HAP-1 (cell line): ENCODE measurements around the gene TTC6.

Experiments used
- DNase-seq, 2 experiments: peaks; one replicate each; pipeline ENCODE4 v3.0.0-alpha.2; 2016 to 2020; ENCODE audit warnings: low spot score in 2 of 2
- H3K27me3 ChIP-seq: fragments of 250-450 bp; sonication (Bioruptor Pico); 2 replicates; pipeline ENCODE4 v1.5.1; 2020; ENCODE audit warnings: low read depth, mild to moderate bottlenecking, moderate library complexity
- H3K36me3 ChIP-seq: fragments of 250-450 bp; sonication (Bioruptor Pico); replicated peaks from 2 replicates; pipeline ENCODE4 v1.5.1; 2020; ENCODE audit warnings: mild to moderate bottlenecking
- H3K4me1 ChIP-seq: fragments of 250-450 bp; sonication (Bioruptor Pico); 2 replicates; pipeline ENCODE4 v1.5.1; 2020; ENCODE audit warnings: mild to moderate bottlenecking
- H3K4me3 ChIP-seq: fragments of 250-450 bp; sonication (Bioruptor Pico); 2 replicates; pipeline ENCODE4 v1.5.1; 2020; ENCODE audit warnings: mild to moderate bottlenecking, moderate library complexity
- H3K9me3 ChIP-seq: fragments of 250-450 bp; sonication (Bioruptor Pico); 2 replicates; pipeline ENCODE4 v1.5.1; 2020; ENCODE audit warnings: mild to moderate bottlenecking, moderate library complexity
- in situ Hi-C: fragments of 300-500 bp; cut with MboI; formaldehyde crosslinking; loops from 3 replicates; pipeline ENCODE4 v1.14.3; 2020; ENCODE audit warnings: low sequenced_read_pairs, inconsistent platforms, mixed read lengths

Gene TTC6

DNA sequence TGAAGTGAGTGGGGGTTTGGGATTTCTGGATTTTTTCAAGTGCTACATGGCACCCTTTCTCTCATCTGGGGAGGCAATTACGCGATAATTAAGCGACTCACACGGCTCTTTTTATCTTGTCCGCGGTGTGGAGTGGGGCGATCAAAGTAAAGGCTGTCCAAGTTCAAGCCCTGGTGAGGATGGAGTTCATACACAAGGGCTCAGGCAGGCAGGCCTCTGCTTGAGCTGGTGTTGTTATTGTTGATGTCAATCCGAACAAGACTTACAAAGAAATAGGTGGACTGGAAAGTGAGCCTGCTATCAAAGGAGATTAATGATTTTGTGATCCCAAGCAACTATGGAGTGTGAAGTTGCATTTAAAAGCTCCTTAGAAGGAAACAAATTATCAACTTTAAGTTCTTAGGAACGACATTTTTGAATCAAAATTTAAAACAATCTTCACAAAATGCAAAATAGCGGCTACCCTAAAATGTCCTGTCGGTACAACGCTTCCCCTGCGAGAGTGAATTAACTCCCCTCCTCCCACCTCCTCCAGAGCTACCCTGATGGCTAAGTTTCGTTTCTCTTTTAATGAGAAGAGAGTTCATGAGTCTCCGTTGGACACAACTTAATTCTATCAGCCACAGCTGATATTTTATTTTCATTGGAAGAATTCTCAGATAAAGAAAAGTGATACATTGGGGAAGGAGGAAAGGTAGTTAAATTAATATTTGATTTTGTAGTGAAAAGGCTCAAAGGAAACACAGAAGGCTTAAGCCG, 6.3 kb upstream of the TTC6 start:
- Histone ChIP-seq H3K27me3 (no peaks in the 10 kb centered on the region), H3K4me3 (peak overlapping the region; percentile 41)
- peak; percentile 58 to 64 for DNase-seq

DNA sequence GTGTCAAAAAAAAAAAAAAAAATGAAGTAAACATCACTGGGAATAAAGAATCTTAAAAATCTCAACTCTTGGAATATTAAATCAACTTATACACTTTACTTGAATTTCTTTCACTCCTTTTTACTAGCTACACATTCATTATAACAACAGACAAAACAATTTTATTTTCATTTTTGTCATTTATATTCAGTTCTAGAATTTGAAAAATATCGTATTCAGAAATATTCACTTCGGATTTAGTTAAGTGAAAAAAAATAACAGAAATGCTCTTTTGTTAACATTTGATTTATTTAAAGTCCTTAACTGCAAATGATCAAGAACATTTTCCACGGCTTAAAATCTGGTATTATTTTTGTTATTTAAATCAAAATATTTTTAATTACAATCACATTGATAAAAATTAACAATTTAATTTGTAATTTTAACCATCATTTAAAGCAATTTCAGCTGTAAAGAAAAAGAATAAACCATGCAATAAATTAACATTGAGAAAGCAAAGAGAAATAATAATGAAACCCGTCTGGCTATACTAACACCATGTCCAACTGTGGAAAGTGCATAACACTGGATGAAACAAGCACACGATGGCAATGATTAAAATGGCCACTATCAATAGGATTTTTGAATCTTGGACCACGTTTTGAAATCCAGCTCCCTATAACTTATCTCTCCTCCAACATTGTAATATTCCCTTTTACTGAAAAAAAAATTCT, 5.6 kb upstream of the TTC6 start:
- peak in 1 of 2 experiments; percentile 30 for DNase-seq
- in situ Hi-C loops = loop anchor here (10.0 kb wide), 1 partner anchor 335 kb away; no protein-coding TSS in a partner anchor
- no peaks in the 10 kb centered on the region for H3K9me3 ChIP-seq
- peak overlapping the region; percentile 41 for H3K4me3 ChIP-seq
- peaks cover 22% of the 10 kb centered on the region for H3K36me3 ChIP-seq
- H3K27me3 ChIP-seq = no peaks in the 10 kb centered on the region
- H3K4me1 ChIP-seq = peaks cover 39% of the 10 kb centered on the region

More for the DNA sequence above, 6.3 kb upstream of the TTC6 start:
- Histone ChIP-seq H3K36me3 (peaks cover 22% of the 10 kb centered on the region), H3K4me1 (peaks cover 46% of the 10 kb centered on the region), H3K9me3 (no peaks in the 10 kb centered on the region)
- in situ Hi-C loops = loop anchor here (10.0 kb wide), 1 partner anchor 334 kb away; no protein-coding TSS in a partner anchor

DNA sequence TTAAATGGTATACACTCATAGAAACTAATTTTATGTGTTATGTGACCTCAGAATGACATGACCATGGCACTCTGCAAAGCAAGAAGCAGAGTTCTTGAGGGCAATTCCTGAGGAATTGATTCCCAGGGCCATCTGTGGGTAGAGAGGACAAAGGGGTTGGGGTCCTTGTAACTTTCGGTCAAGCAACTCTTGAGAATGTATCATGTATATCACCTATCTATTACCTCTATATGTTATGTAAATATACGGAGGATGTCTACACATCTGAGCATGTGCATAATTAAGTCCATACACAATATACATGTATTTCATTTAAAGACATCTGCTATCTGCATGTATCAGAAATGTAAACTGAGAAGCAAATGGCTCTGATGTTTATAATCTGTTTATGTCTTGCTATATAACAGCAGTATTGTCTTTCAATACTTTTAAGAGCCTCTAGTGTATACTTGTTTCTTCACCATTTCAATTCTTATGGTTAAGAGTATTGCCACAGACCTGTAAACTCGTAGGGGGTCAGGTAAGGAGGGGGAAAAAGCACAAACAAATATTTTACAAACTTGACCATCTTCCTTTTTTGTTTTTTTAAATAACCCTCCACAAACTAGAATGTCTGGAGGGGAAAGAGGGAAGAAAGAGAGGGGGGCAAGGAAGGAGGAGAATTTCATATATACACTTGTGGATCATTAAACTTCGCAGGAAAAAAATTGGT, 4.8 kb upstream of the TTC6 start:
- Histone ChIP-seq H3K4me3 (peak overlapping the region; percentile 41), H3K27me3 (no peaks in the 10 kb centered on the region), H3K9me3 (no peaks in the 10 kb centered on the region), H3K36me3 (peaks cover 22% of the 10 kb centered on the region), H3K4me1 (peaks cover 34% of the 10 kb centered on the region)
- DNase-seq = peak in 1 of 2 experiments; percentile 35
- in situ Hi-C loops = no loop called here

DNA sequence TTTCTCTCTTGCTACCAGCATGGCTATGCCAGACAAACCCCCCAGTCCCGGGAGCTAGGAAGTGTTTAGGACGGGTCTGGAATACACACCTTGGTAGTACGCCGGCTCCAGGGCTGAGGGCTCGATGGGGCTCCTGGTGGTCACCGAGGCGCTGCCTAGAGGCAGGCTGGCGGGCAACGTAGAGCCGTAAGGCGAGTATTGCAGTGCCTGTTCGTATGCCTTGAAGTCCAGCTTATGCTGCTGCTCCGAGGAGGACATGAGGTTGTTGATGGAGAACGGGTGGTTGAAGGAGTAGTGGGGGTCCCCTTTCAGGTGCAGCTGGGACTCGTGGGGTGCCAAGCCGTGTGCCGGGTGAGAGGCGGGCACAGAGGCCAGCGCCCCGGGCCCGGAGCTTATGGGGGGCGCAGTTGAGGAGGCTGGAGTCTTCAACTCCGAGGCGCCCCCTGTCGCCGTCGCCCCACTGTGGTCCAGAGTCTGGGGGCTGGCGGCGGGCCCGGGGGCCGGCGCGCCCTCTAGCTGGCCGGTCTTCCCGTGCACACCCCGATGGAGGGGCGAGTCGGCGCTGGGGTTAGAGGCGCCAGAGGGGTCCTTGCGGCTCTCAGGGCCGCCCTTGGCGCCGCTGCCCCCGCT, 4.0 kb upstream of the TTC6 start:
- H3K4me3 ChIP-seq = peak overlapping the region; percentile 41
- peak; percentile 52 to 72 for DNase-seq
- H3K4me1 ChIP-seq = peaks cover 29% of the 10 kb centered on the region
- in situ Hi-C loops = no loop called here
- H3K27me3 ChIP-seq = no peaks in the 10 kb centered on the region
- H3K36me3 ChIP-seq = peaks cover 22% of the 10 kb centered on the region
- no peaks in the 10 kb centered on the region for H3K9me3 ChIP-seq

DNA sequence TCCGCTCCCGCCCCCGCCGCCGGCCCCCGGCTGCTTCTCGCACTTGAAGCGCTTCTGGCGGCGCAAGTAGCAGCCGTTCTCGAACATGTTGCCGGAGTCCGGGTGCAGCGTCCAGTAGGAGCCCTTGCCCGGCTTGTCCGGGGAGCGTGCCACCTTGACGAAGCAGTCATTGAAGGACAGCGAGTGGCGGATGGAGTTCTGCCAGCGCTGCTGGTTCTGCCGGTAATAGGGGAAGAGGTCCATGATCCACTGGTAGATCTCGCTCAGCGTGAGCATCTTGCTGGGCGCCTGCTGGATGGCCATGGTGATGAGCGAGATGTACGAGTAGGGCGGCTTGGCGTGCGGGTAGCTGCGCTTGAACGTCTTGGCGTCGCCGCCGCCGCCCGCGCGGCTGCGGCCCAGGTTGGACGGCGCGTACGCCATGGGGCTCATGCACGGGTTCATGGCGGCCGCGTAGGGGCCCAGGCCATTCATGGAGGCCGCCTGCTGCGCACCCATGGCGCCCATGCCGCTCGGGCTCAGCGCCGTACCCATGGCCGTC, 3.4 kb upstream of the TTC6 start:
- H3K27me3 ChIP-seq = no peaks in the 10 kb centered on the region
- in situ Hi-C loops = no loop called here
- peaks cover 27% of the 10 kb centered on the region for H3K4me1 ChIP-seq
- DNase-seq = no peak
- no peaks in the 10 kb centered on the region for H3K9me3 ChIP-seq
- peaks cover 22% of the 10 kb centered on the region for H3K36me3 ChIP-seq
- no peak overlapping the region; the same call in 1 of the 2 replicates for H3K4me3 ChIP-seq

DNA sequence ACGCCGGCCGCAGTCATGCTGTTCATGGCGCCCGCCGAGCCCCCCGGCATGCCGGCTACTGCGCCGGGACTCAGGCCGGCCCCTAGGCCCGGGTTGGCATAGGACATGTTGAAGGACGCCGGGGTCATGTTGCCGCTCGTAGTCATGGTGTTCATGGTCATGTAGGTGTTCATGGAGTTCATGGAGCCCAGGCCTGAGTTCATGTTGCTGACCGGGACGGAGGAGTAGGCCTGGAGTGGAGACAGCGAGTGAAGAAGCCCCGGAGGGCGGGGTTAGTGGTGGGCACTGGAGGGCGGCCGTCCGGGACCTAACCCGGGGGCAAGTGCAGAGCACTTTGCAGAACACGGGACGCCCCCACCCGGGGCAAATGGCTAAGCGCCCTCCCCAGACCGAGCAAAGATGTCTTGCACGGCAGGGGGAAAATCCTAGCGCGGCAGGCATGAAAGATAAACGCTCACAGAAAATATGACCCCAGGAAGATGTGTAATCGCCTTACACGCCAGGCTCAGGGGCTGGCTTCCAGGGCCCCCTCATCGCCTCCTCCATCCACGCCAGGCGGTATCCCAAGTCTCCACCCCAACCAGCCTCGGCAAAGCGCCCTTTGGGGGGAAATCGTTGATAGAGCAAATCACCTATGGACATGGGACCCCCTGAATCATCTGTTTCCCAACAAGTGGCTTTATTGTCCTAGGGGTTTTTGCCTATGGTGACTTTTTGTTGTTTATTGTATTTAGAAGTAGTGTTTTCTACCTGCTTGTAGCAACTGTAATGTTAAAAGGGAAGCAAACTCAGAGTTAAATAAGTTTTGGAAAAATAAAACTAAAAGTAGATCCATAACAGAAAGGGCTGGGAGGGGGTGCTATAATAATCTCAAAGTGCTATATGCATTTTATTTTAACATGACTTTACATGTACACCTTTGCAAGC, 2.7 kb upstream of the TTC6 start:
- in situ Hi-C loops = no loop called here
- Histone ChIP-seq H3K27me3 (no peaks in the 10 kb centered on the region), H3K36me3 (peaks cover 22% of the 10 kb centered on the region), H3K9me3 (no peaks in the 10 kb centered on the region), H3K4me3 (peak overlapping the region; percentile 61), H3K4me1 (peaks cover 24% of the 10 kb centered on the region)
- peak in 1 of 2 experiments; percentile 62 for DNase-seq

DNA sequence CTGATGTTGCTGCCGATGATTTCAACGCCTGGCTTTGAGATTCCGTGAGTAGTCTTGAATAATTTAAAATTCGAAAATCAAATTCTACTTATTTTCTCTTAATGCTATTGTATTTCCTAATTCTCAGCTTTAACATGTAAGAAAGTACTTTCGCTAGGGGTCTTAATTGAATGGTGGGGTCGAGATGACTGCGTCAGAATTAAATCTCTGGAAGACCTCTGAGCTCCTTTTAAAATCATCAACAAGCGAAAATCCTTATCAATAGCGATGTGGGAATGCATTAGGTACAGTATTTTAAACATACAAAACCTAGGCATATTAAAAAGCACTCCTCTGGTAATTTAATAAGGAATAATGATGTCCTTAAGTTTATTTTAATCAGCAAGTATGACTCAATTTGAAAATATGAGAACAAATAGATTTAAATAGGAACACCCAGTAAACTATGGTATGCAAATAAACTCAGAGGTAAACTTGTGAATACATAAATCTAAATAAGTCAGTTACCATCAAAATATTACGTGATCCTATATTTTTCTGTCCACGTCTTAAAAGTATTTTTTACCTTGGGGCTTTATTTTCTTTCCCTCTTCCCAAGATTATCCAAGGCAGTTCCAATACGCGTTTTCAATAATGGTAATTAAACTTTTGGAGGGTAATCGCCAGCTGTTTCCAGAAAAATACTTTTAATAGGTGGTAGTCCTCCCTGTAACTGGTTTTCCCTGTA, 1.8 kb upstream of the TTC6 start:
- H3K4me1 ChIP-seq = peaks cover 24% of the 10 kb centered on the region
- in situ Hi-C loops = no loop called here
- no peaks in the 10 kb centered on the region for H3K27me3 ChIP-seq
- H3K9me3 ChIP-seq = no peaks in the 10 kb centered on the region
- H3K4me3 ChIP-seq = peak overlapping the region; percentile 61
- H3K36me3 ChIP-seq = peaks cover 22% of the 10 kb centered on the region
- DNase-seq = no peak

DNA sequence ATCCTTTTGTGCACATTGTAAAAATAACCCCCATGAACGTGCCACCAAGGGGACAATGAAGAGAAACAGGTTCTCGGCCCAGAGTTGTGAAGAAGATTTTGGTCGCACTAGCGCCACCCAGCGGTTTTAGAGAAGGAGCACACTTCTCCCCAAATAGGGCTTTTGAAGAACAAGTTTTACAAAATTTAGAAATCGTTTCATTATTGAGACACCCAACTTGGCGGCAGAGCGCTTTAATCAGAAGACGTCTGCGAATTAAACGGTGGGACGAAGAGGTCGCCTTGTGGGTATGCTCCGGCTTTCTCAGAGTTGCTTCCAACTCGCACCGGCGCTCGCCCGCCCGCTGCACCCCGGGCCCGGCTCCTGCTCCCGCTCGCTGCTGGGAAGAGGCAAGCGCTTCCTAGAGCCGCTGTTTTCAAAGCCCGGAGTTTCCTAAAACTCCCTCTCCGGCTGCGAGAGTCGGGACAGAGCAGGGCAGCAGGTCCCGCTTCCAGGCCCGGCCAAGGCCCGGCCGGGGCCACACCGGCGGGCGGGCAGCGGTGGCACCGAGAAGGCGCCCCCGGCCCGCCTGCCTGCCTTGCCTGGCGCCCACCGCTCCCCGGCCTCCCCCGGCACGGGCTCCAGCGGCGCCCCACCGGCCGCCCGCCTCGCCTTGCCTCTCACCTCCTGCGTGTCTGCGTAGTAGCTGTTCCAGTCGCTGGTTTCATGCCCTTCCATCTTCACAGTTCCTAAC, 1.0 kb upstream of the TTC6 start:
- peak; percentile 86 to 89 for DNase-seq
- Histone ChIP-seq H3K4me3 (peak overlapping the region; percentile 61), H3K27me3 (no peaks in the 10 kb centered on the region), H3K9me3 (no peaks in the 10 kb centered on the region), H3K4me1 (peaks cover 30% of the 10 kb centered on the region), H3K36me3 (peaks cover 22% of the 10 kb centered on the region)
- in situ Hi-C loops = no loop called here

DNA sequence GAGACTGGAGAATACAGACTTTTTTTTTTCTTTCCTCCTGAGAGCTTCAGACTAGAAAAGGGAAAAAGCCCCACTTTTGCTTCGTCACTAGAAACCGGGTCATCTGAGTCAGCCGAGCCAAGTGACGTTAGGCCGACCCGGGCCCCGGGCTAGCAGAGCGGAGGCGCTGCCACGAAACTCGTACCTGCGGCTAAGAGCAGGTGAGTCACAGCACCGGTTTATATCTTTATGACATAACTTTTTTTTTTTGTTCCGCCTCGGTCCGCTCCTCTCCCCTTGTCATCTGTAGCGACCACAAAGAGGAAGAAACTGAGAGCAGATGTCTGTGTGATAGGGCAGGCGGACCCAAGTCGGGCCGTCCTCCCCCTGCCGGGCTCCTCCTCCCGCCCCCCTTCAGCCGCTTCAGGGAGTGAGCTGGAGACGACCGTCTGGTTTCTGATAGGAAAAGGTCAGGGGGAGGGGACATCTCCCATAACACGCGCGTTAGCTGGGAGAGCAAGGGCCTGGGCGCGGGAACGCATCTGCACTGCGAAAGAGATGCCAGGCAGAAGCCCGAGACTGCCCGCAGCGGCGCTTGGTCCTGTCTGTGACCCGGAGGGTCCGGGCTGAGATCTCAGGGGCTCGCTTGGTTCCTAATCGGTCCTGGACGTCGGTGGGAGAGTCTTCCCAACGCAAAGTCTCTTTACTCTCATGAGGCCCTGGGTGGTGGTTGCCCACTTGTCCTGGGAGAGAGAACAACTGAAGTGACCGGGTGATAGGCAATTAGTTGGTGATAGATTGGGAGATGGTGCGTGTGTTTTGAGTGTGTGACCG, 586 bp downstream of the TTC6 start:
- in situ Hi-C loops = loop anchor here (5.0 kb wide), 1 partner anchor 271 kb away; no protein-coding TSS in a partner anchor
- Histone ChIP-seq H3K27me3 (no peaks in the 10 kb centered on the region), H3K4me3 (peak overlapping the region; percentile 61), H3K9me3 (no peaks in the 10 kb centered on the region), H3K4me1 (peaks cover 30% of the 10 kb centered on the region), H3K36me3 (peaks cover 12% of the 10 kb centered on the region)
- DNase-seq = peak; percentile 83 to 91

DNA sequence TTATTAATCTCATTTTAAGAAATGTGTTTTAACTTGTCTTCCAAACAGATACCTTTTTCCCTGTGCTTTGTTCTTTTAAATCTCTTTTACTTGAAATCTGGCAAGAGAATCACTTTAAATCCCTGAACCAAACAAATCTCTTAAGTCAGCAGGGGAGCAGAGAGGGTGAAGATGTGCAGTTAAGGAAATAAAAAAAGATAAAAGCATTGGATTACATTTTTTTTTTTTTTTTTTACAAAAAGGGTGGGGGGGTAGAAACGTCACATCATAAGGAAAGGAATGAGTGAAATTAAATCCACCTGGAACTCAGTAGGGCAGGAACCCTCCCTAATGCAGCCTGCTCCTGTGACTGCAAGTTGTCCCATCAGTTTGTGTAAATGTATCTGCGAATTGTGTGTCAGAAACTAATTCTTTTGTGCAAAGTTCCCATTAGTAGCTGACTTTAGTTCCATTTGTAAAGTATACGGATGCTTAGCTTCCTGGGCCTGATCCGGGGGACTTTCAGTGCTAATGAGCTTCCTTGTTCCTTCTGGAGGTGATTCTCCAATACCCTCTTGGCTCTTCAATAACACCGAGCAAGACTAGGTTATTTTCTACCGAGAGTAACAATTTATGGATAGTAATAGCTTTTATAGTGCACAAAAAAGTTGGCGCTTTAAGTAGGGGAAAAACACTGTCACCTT, 1.5 kb downstream of the TTC6 start:
- Histone ChIP-seq H3K4me1 (peaks cover 28% of the 10 kb centered on the region), H3K4me3 (peak overlapping the region; percentile 61; the same call in 1 of the 2 replicates), H3K27me3 (no peaks in the 10 kb centered on the region), H3K36me3 (peaks cover 5% of the 10 kb centered on the region), H3K9me3 (no peaks in the 10 kb centered on the region)
- in situ Hi-C loops = loop anchor here (5.0 kb wide), 1 partner anchor 270 kb away; no protein-coding TSS in a partner anchor
- no peak for DNase-seq
